OCI-LY3 (cell line): ENCODE results near the gene UNC5A.

Experiments
- EZH2phosphoT487 ChIP-seq: fragments of 200-600 bp; shearing (Covaris generic); IDR thresholded peaks from 2 replicates; pipeline ENCODE4 v1.6.1; 2018; ENCODE audit warnings: antibody characterized with exemption, mixed run types, low read depth
- TF ChIP-seq, protein P1 (sequence below): fragments of 200-600, 300-600 bp; sonication (generic); IDR thresholded peaks from 2 replicates; pipeline ENCODE4 v1.5.1; 2014; ENCODE audit warnings: antibody characterized with exemption, low read length, low read depth

DNA sequence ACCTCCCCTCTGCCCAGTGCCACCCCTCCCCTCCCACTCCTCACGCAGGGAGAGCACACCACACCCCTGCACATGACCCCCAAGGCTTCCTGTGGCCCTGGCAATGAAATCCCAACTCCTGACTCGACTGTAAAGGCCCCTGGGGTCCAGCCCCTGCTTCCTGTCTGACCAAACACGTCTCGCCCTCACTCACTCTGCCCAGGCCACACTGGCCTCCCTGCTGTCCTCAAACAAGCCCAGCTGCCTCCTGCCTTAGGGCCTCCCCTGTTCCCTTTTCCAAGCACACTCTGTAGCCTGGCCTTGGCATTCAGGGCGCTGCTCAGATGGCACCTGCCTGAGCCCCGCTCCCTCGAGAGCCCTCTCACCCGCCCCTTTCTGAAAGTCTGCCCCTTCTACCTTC, 46.4 kb downstream of the UNC5A start:
- TF ChIP-seq, protein P1, sequence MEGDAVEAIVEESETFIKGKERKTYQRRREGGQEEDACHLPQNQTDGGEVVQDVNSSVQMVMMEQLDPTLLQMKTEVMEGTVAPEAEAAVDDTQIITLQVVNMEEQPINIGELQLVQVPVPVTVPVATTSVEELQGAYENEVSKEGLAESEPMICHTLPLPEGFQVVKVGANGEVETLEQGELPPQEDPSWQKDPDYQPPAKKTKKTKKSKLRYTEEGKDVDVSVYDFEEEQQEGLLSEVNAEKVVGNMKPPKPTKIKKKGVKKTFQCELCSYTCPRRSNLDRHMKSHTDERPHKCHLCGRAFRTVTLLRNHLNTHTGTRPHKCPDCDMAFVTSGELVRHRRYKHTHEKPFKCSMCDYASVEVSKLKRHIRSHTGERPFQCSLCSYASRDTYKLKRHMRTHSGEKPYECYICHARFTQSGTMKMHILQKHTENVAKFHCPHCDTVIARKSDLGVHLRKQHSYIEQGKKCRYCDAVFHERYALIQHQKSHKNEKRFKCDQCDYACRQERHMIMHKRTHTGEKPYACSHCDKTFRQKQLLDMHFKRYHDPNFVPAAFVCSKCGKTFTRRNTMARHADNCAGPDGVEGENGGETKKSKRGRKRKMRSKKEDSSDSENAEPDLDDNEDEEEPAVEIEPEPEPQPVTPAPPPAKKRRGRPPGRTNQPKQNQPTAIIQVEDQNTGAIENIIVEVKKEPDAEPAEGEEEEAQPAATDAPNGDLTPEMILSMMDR = no peak
- no peak for TF ChIP-seq EZH2phosphoT487
